Stimulated activated CD8-positive, alpha-beta memory T cell treated with anti-CD3 and anti-CD28 coated beads, Interleukin-7, amount 100 ng/mL, for 1 hour (primary cell): Measurements from ENCODE around the gene CDKL4.
"Not testable (repeated sequence)": the region's sequence is repeated elsewhere in the genome, so short reads cannot be mapped to it uniquely, and the experiment has no call there.

ENCODE experiments used
- DNase-seq, 2 donors: peaks; one replicate each; pipeline ENCODE4 v3.0.0-alpha.2; 2020; ENCODE audit warnings: low read depth in 2 of 2

Gene CDKL4

DNA sequence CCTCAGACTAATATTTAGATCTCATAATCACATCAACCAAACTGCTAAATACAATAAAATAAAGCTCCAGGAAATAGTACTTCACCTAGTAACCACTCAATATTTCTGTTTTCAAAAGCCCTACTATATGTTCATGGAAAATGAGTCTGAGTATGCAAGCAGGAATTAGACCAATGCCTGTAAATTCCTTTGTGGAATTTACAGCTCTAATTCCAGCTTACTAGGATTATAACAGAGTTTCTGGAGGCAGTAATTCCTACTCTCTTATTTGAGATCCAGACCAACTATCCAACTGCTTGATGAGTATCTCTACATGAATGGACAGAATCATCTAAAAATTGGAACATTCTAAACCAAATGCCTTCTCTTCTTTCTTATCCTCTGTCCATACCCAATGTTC is 11.6 kb downstream of the CDKL4 start:
- DNase-seq = no peak

- DNase-seq = no peak
Measured at GRCh38 chr2:39228413-39229209, 15.2 kb downstream of the CDKL4 start.

DNA sequence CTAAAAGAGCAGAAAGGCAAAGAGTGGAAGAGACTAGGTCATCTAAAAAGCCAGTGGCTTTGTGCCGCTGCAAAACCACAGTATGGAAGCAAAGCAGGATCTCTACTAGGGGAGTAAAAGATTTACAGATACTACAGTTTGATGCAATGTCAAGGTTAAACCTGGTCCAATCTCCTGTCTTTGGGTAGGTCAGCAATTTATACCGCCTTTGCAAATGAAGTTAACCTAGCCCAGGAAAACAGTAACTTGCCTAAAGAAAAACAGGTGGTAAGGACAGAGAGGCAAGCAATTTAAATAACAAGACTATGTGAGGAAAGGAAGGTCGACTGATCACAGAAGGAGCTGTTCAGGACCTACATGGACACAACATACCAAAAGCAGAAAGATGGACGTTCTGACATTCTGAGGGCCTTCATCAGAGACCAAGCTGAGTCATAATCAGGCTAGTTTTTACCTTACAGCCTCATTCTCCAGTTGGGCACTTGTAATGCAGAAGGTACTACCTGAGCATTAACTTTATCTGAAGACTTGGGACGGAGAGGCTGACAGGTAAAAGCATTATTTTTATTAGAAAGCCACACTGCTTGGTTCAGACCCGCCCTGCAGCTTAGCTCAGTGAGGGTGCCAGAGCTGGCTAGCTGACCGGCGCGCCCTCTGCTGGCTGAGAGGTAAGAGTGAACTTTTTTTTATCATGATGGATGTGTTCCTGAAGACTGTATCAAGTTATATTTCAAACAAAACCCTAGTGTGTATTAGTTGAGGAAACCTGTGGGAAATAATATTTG is 15.9 kb downstream of the CDKL4 start:
- peak; percentile 62 to 71 for DNase-seq

- DNase-seq = no peak
Measured at GRCh38 chr2:39225567-39225966, 18.2 kb downstream of the CDKL4 start.

DNA sequence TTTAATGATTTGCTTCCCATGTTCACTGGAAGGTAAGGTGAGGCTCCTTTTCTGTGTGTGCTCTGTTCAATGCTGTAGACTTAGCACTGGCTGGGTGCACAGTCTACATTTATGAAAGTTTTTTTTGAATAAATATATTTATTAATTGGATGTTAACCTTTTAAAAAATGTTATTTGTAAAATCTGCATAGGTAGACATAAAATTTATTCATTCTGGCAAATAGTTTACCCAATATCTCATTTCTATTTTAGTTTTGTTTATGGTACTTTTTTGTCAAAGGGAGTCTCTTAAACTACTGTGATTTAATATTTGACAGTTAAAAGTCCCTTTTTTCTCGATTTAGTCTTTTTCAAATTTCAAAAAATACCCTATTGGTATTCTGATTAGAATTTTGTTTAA is 19.9 kb downstream of the CDKL4 start:
- DNase-seq = no peak

GRCh38 chr2:39221459-39221858 is 22.3 kb downstream of the CDKL4 start:
- no peak for DNase-seq

- DNase-seq = no peak
Measured at GRCh38 chr2:39220136-39220535, 23.6 kb downstream of the CDKL4 start.

- no peak for DNase-seq
Measured at GRCh38 chr2:39218391-39218790, 25.4 kb downstream of the CDKL4 start.

GRCh38 chr2:39217192-39217550 is 26.6 kb downstream of the CDKL4 start:
- no peak for DNase-seq

DNA sequence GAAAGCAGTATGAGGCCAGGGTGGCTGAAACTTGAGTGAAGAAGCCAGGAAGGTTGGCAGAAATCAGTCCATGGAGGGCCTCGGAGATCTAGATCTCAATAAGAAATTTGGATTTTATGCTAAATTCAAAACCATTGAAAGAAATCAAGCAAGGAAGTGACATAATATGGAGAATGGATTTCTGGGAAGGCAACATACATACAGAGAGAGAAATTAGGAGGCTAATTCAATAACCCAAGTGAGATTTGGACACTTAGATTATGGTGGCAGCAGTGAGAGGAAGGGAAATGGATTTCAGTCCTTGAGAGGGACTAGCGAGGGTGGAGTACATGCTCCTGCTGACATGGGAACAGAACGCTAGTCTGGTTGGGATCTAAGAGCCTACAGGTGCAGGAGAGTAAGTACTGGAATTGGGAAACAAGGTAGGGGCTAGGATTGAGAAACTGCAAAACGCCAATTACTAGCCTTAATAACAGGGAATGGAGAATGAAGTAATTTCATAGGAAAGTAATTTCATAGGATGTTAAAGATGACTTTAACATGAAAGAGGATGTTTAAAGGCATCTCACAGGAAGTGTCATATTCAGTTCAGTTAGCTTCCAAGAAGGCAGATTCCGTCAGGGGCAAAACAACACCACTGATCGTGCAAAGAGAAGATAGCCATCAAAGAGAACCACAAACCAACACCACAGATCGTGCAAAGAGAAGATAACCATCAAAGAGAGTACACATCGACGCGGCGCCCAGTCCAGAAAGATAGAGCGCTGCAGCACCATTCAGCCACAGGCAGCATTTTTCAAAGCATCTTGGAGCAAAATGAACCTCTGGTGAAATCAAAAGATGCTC is 27.2 kb downstream of the CDKL4 start:
- peak; percentile 20 to 31 for DNase-seq

DNA sequence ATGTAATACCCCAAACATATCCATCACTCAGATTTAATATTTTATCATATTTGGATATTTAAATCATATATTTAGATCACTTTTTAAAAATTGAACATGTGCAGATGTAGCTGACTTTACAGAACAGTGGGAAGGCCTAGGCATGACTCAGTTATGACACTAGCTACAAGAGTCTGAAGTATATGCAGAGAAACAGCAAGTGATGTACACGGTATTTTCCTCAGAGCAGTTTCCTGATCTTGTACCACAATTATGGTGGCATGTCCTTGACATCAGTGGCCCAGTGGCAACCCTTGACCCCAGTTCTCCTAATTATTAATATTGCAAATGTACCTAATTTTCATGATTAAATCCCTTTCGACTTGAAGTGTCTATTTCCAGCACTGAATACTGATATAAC is 28.2 kb downstream of the CDKL4 start:
- no peak for DNase-seq

DNA sequence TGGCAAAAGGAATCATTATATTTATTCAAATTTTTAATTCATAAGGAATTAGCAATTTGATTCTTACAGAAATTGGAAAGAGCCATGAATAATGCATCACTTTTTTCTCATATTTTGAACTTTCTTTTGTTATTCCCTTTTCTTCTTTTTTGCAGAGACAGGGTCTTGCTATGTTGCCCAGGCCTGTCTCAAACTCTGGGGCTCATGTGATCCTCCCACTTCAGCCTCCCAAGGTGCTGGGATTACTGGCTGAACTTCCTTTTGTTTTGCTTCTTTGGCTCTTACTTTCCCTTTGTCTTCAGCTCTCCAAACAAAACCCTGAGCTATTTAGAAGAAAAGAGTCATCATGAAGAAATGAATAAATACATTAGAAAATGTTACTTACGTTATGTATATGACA is 30.8 kb downstream of the CDKL4 start:
- DNase-seq = no peak

GRCh38 chr2:39210846-39211245 is 32.9 kb downstream of the CDKL4 start:
- DNase-seq = no peak

DNA sequence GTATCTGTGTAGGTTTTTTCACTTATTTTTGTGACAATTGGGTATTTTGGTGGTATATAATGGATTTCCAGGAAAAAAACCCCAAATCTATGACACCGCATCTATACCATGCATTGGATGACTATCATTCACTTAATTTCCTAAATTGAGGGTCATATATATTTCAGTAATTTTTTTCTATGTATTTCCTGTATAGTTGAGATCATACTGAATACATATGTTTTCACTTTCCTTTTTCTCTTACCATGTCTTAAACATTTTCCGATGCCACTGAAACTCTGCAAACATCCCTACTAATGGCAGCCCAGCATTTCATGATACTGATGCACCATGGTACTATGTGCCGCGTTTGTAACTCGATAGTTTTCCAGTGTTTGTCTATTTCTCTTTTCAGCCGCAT is 40.4 kb downstream of the CDKL4 start:
- DNase-seq = no peak

- no peak for DNase-seq
Measured at GRCh38 chr2:39202639-39203369, 41.0 kb downstream of the CDKL4 start.

DNA sequence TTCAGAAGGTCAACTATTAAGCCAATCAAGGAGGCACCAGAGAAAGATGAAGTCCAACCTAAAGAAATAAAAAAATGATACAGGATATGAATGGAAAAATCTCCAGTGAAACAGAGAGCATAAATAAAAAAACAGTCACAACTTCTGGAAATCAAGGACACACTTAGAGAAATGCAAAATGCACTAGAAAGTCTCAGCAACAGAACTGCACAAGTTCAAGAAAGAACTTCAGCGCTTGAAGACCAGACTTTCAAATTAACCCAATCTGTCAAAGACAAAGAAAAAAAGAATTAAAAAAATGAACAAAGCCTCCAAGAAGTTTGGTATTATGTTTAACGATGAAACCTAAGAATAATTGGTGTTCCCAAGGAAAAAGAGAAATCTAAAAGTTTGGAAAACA is 46.8 kb downstream of the CDKL4 start:
- not testable (repeated sequence) for DNase-seq

DNA sequence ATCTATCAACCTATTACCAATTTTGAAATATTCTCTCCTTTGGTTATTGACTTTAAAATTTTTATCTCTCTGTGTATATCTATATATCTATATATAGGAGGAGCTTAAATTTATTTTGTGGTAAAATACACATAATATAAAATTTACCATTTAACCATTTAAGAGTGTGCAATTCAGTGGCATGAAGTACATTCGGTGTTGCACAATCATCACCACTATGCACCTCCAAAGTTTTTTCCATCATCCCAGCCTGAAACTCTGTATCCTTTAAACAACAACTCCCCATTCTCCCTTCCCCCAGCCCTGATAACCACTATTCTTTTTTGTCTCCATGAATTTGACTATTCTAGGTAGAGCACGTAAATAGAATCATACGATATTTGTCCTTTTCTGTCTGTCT is 49.1 kb downstream of the CDKL4 start:
- no peak for DNase-seq

DNA sequence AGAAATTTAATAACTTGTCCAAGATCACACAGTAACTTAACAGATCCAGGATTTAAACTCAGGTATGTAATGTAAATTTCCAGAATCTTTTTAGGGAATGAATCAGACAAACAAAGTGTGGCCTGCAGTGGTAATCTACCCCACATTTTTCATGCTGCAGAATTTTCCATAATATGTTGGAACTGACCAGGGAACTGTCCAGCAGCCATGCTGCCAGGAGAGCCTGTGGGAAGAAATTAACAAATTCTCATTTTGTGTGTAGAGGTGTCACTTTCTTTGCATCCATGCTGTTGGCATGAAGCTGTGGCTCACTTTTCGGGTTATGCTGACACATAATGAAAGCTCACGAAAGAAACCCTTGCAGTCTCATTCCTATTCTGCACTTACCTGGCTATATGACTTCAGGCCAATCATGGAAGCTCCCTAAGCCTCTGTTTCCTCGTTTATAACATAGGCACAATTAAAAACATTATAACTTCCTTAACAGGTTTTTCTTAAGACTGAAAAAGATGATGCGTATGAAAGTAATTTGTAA is 54.7 kb downstream of the CDKL4 start:
- no peak for DNase-seq

- DNase-seq = no peak
Measured at GRCh38 chr2:39183673-39184072, 60.1 kb downstream of the CDKL4 start.

- no peak for DNase-seq
Measured at GRCh38 chr2:39181297-39181696, 62.5 kb downstream of the CDKL4 start.
